GM12878 (cell line): ENCODE results near the gene HOXA1. TPM values are rescaled to one million over a fixed set of nuclear protein-coding genes. Genes with fewer than 3 reads are reported as not detected.

ENCODE experiments used
- ATAC-seq: fragments of 200-7000 bp; cut with Tn5 transposase; 3 replicates; pipeline ENCODE4 v1.9.1; 2020; ENCODE audit warnings: mild to moderate bottlenecking, moderate library complexity
- BruUV-seq: library from RNA; stranded (reverse); fragments of 400-500 nt; replicated peaks from 2 replicates; lab custom pipeline; 2021; lab: Mats Ljungman, UMichigan
- CTCF ChIA-PET: fragments of 300-600 bp; sonication (Branson Sonifier 250); formaldehyde crosslinking; extraction: SDS; loops from one replicate; lab custom pipeline; 2021; ENCODE audit warnings: inconsistent platforms; lab: Yijun Ruan, JAX
- POLR2A ChIA-PET: fragments of 350-600 bp; formaldehyde crosslinking; extraction: SDS; loops from one replicate; lab custom pipeline; 2021; ENCODE audit warnings: inconsistent platforms; lab: Charles Lee
- RAD21 ChIA-PET: fragments of 300-600 bp; sonication (Branson Sonifier 250); formaldehyde crosslinking; loops from one replicate; lab custom pipeline; 2023; ENCODE audit warnings: antibody characterized with exemption; ENCODE audit not compliant: unreplicated experiment; lab: Charles Lee
- SMC1A ChIA-PET: fragments of 300-600 bp; sonication (Branson Sonifier 250); formaldehyde crosslinking; loops from one replicate; lab custom pipeline; 2023; ENCODE audit not compliant: unreplicated experiment, uncharacterized antibody; lab: Charles Lee
- DNase-seq: peaks from one replicate; pipeline ENCODE4 v3.0.0-alpha.2; 2011; ENCODE audit warnings: low read depth, low spot score
- FAIRE-seq: peaks from 3 replicates; lab custom pipeline; 2011; peaks lifted over from hg19 to GRCh38; lab: Jason Lieb, UNC
- H2AFZ ChIP-seq: 2 replicates; pipeline ENCODE4 v1.6.0; 2011; ENCODE audit warnings: low read depth, low read length, control low read depth; ENCODE audit not compliant: control insufficient read depth
- H3K27ac ChIP-seq: 2 replicates; pipeline ENCODE4 v1.5.1; 2011; ENCODE audit warnings: control low read depth; ENCODE audit not compliant: control insufficient read depth, insufficient read depth
- H3K27me3 ChIP-seq, 2 experiments: replicated peaks in 1 of 2; 2 replicates each; pipeline versions ENCODE4 v1.6.0 to v1.6.1; 2011; ENCODE audit warnings: low read length in 1 of 2; ENCODE audit not compliant: control insufficient read depth in 2 of 2, insufficient read depth in 2 of 2
- H3K36me3 ChIP-seq, 2 experiments: 2 replicates each; pipeline ENCODE4 v1.5.1; 2011; ENCODE audit warnings: low read length in 1 of 2; ENCODE audit not compliant: control insufficient read depth in 2 of 2, insufficient read depth in 2 of 2
- H3K4me1 ChIP-seq: 2 replicates; pipeline ENCODE4 v1.6.1; 2011; ENCODE audit warnings: mild to moderate bottlenecking, low read length, moderate library complexity, mixed read lengths; ENCODE audit not compliant: control insufficient read depth, insufficient read depth
- H3K4me2 ChIP-seq: 2 replicates; pipeline ENCODE4 v1.6.0; 2011; ENCODE audit warnings: control low read depth; ENCODE audit not compliant: control insufficient read depth, insufficient read depth
- H3K4me3 ChIP-seq: fragments of 200-600 bp; sonication (generic); 2 replicates; pipeline ENCODE4 v1.5.1; 2016
- H3K79me2 ChIP-seq: 2 replicates; pipeline ENCODE4 v1.6.0; 2011; ENCODE audit warnings: low read length; ENCODE audit not compliant: control insufficient read depth, insufficient read depth
- H3K9ac ChIP-seq: 2 replicates; pipeline ENCODE4 v1.8.0; 2011; ENCODE audit warnings: low read length, control low read depth, mixed read lengths; ENCODE audit not compliant: control insufficient read depth, insufficient read depth
- H3K9me3 ChIP-seq: replicated peaks from 3 replicates; pipeline ENCODE4 v1.5.1; 2011; ENCODE audit warnings: mild to moderate bottlenecking, low read length; ENCODE audit not compliant: control insufficient read depth, insufficient read depth
- H4K20me1 ChIP-seq: 2 replicates; pipeline ENCODE4 v1.6.0; 2011; ENCODE audit not compliant: control insufficient read depth, insufficient read depth
- BACH1 ChIP-seq: fragments of 450-650 bp; IDR thresholded peaks from 2 replicates; pipeline ENCODE4 v1.6.1; 2017; ENCODE audit warnings: mild to moderate bottlenecking, borderline replicate concordance
- HDGF ChIP-seq: fragments of 450-650 bp; IDR thresholded peaks from 2 replicates; pipeline ENCODE4 v1.6.1; 2016; ENCODE audit warnings: antibody characterized with exemption
- SMAD1 ChIP-seq: fragments of 450-650 bp; IDR thresholded peaks from 2 replicates; pipeline ENCODE4 v1.6.1; 2018; ENCODE audit warnings: mild to moderate bottlenecking, low read depth; ENCODE audit not compliant: partially characterized antibody
- SUZ12 ChIP-seq: fragments of 200-600 bp; sonication (generic); IDR thresholded peaks from one replicate; pipeline ENCODE4 v1.6.1; 2018; ENCODE audit warnings: antibody characterized with exemption, mild to moderate bottlenecking; ENCODE audit not compliant: unreplicated experiment
- YY1 ChIP-seq: IDR thresholded peaks from 2 replicates; pipeline ENCODE4 v1.6.1; 2011; ENCODE audit warnings: low read depth, mild to moderate bottlenecking, low read length
- WGBS: methylation state at CpG from one replicate; pipeline ENCODE4 v1.1.6; 2016; ENCODE audit warnings: low lambda C conversion rate; ENCODE audit not compliant: insufficient replicate concordance, insufficient coverage; ENCODE audit errors: missing lambda C conversion rate; 5-methylcytosine and 5-hydroxymethylcytosine counted together
- in situ Hi-C: fragments of 300-500 bp; cut with MboI; formaldehyde crosslinking; loops from 9 replicates; pipeline ENCODE4 v1.14.3; 2018; ENCODE audit warnings: mixed read lengths
- intact Hi-C: fragments of 100-400 bp; cut with micrococcal nuclease; formaldehyde crosslinking; loops from one replicate; pipeline ENCODE4 v1.14.2; 2022; ENCODE audit not compliant: unreplicated experiment
- polyA plus RNA-seq, 11 experiments: library from polyadenylated mRNA; depleted of rRNA in 4 of 11; unstranded in 6 of 11; stranded (reverse) in 5 of 11; fragments of >200 nt; fragmentation: Nextera tagmentation in 4 of 11; fragmentation: Illumina TruSeq in 1 of 11; extraction: Ambion mirVana in 4 of 11; extraction: Trizol in 1 of 11; gene quantifications; 1 replicate in 1 of 11; 2 replicates in 10 of 11; pipeline versions ENCODE4 v1.2.1 to v1.2.3, GENCODE V29; 2011 to 2016; ENCODE audit warnings: inconsistent platforms in 2 of 11, missing spikeins in 2 of 11, low read depth in 1 of 11
- total RNA-seq, 4 experiments: library from RNA; depleted of rRNA in 3 of 4; stranded (reverse); fragments of >200 nt in 3 of 4; fragmentation: Illumina TruSeq in 1 of 4; extraction: Trizol in 1 of 4; gene quantifications; 2 replicates each; pipeline versions ENCODE4 v1.2.1 to v1.2.3, GENCODE V29; 2013 to 2021

Gene HOXA1
- total and polyA plus RNA-seq, 10 of the 15 experiments (the other 5 are each of a cell fraction or from before 2014, with no cell fraction given), result 0.06 to 1.7 (median 0.18) TPM; not detected in 3

DNA sequence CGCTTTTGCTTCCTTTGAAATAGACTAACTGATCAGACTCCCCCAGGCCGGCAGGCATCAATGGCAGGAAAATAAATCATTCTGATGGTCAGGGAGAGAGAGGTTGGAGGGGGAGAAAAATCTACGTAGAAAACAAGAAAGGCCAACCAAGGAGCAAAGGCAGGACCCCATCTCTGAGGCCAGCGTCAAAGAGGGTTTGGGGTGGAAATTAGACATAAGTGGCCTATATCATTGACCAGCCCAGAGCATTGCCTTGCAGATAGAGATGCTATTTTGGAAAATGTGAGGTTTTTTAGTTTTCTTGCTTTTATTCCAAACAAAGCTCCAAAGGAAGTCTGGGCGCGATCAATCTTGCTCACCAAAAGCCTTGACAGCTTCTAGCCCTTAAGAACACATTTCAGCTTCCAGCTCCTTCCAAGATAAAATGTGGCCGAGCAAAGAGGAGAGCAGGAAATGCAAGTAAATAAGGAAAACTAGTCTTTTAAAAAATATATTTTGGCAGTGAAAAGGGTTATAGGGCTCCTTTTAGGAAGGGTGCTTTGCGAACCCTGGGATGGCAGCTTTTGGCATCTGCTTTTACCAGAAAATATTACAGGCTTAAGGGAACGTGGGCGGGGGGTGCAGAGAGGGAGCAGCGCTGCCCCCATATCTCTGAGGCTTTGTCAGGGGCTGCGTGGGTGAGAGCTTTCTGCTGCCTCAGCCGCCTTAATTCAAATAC, 8.7 kb upstream of the HOXA1 start:
- RAD21 ChIA-PET, result interaction anchor here (1.0 kb wide), 1 partner anchor 8 kb away, joined by 3 read pairs; no protein-coding TSS in a partner anchor
- no peak overlapping the region for H2AFZ ChIP-seq
- H3K36me3 ChIP-seq, result no peaks in the 10 kb centered on the region
- H4K20me1 ChIP-seq, result no peaks in the 10 kb centered on the region
- H3K9me3 ChIP-seq, result no peaks in the 10 kb centered on the region; the same call in 2 of the 3 replicates
- peaks cover 4% of the 10 kb centered on the region in 2 experiments for H3K27me3 ChIP-seq
- no TSS peak for BruUV-seq
- SMC1A ChIA-PET, result interaction anchor here (1.5 kb wide), 1 partner anchor 248 kb away, joined by 3 read pairs; no protein-coding TSS in a partner anchor
- ATAC-seq, result no peak
- in situ Hi-C loops (no loop called here), intact Hi-C loops (no loop called here)
- CTCF ChIA-PET, result interaction anchor here (1.3 kb wide), 1 partner anchor 8 kb away, joined by 3 read pairs; no protein-coding TSS in a partner anchor
- no peak for DNase-seq
- no peak overlapping the region for H3K9ac ChIP-seq
- no peaks in the 10 kb centered on the region for H3K79me2 ChIP-seq
- no peaks in the 10 kb centered on the region for H3K4me1 ChIP-seq
- H3K4me3 ChIP-seq, result no peak overlapping the region
- H3K27ac ChIP-seq, result no peak overlapping the region
- POLR2A ChIA-PET, result interaction anchor here (0.5 to 0.8 kb wide), 2 partner anchors 111 to 908 kb away, joined by 3 read pairs; no protein-coding TSS in a partner anchor
- TF ChIP-seq HDGF (no peak), YY1 (no peak), SMAD1 (no peak)
- WGBS, result 57% methylated on average over 13 of the region's 13 CpGs
- H3K4me2 ChIP-seq, result no peak overlapping the region
- FAIRE-seq, result no peak

DNA sequence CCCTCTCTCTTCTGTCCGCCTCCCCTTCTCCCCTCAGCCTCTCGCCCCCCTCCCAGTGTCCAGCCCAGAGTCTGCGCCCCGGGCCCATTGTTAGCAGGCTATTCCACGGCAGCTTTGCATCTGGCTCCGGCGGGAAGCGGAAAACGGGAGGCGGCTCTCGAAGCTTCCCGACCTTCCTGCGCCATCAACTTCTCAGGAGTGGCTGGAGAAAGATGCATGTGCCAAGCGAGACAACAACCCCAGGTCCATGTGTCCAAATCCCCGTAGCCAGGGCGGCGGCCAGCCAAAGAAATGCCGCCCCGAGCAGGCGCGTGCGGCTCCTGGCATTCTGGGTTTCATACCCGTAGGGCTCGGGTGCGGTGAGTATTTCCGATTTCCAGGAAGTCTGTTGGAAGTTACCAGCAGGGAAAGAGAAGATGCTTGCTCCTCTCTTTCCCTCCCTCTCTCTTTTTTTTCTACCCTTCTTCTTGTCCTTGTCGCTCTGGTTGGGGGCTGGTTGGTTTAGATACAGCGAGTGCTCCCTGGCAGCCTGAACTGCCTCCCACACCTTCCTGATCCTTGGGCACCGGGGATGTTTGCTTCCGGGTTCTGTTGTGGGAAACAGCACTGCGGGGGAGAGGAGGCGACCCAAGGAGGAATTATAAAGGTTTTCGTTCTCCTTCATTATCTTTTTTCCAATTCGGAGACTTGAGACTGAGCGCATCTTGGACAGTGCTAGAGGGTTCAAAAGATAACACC, 7.9 kb upstream of the HOXA1 start:
- ATAC-seq, result no peak
- BruUV-seq, result no TSS peak
- no peak for FAIRE-seq
- no peak overlapping the region for H2AFZ ChIP-seq
- H3K36me3 ChIP-seq, result no peaks in the 10 kb centered on the region
- in situ Hi-C loops (no loop called here), intact Hi-C loops (no loop called here)
- DNase-seq, result no peak
- no peaks in the 10 kb centered on the region for H3K79me2 ChIP-seq
- WGBS, result 55% methylated on average over 35 of the region's 35 CpGs
- H3K9me3 ChIP-seq, result no peaks in the 10 kb centered on the region; the same call in 2 of the 3 replicates
- H3K27me3 ChIP-seq, result peaks cover 4% of the 10 kb centered on the region in 2 experiments
- POLR2A ChIA-PET, result no interaction called here
- RAD21 ChIA-PET, result no interaction called here
- H3K4me2 ChIP-seq, result no peak overlapping the region
- H3K27ac ChIP-seq, result no peak overlapping the region
- SMC1A ChIA-PET, result no interaction called here
- peak; percentile 49 for TF ChIP-seq SUZ12
- no peak for TF ChIP-seq BACH1
- no peaks in the 10 kb centered on the region for H4K20me1 ChIP-seq
- CTCF ChIA-PET, result no interaction called here
- no peaks in the 10 kb centered on the region for H3K4me1 ChIP-seq
- H3K9ac ChIP-seq, result no peak overlapping the region
- no peak overlapping the region for H3K4me3 ChIP-seq
